Middle frontal gyrus (tissue), 1 donor: ENCODE measurements around the gene ATF7IP2.
"Not testable (repeated sequence)": the region's sequence is repeated elsewhere in the genome, so short reads cannot be mapped to it uniquely, and the experiment has no call there.

Source experiments
- DNase-seq: peaks from one replicate; pipeline ENCODE4 v3.0.0-alpha.2; 2015; ENCODE audit warnings: low spot score; ENCODE audit errors: extremely low spot score

ATF7IP2 gene

DNA sequence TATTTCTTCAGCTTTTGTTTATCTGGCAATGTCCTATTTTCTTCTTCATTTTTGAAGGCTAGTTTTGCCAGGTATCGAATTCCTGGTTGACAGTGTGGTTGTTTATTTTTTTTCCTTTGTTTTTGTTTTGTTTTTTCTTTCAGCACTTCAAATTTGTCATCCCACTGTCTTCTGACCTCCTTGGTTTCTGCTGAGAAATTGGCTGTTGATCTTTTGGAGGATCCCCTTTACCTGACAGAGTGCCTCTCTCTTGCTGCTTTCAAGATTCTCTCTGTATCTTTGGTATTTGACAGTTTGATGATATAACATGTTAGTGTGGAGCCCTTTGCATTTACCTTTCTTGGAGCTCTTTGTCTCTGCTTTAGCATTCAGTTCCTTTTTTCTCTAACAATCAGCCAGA is 9.6 kb upstream of the ATF7IP2 start:
- no peak for DNase-seq

DNA sequence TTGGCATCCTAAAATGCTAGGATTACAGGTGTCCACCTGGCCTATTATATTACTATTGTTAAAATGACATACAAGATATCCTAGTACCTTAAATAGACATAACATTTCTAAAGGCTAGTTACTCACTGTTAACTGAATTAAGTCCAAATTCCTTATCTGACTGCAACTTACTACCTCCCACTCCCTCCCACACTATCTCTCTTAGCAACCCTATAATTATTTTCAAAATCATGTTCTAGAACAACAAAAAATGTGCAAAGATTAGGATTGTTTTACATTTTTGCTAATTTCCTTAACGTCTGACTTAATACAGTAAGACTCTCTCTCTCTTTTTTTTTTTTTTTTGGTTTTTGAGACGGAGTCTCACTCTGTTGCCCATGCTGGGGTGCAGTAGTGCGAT is 2.2 kb upstream of the ATF7IP2 start:
- DNase-seq = no peak

DNA sequence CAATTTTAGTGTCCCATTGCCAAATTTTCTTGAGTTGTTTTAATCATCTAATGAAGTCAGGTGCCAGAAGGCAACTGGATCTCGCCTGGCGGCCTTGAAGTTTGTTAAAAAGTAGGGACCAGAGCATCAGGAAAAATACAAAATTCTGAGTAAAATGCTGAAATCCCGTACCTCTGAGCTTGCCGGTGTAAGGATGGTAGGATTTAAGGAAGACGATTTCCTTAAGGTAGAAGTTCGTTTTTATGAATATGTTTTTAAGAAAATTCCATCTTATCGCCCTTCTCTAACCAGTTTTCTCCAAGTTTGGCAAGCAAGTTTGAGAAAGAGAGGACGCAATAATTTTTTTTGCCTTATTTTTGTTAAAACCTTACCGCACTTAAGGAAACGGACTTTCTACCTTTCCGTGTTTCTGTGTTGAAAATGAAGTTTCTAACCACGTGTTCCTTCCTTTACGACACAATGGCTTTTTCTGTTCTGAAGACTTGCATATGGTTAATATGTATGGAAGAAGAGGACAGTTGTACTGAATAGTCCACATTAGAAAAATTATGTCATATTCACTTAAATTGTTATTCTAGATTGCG is 748 bp downstream of the ATF7IP2 start:
- no peak for DNase-seq

DNA sequence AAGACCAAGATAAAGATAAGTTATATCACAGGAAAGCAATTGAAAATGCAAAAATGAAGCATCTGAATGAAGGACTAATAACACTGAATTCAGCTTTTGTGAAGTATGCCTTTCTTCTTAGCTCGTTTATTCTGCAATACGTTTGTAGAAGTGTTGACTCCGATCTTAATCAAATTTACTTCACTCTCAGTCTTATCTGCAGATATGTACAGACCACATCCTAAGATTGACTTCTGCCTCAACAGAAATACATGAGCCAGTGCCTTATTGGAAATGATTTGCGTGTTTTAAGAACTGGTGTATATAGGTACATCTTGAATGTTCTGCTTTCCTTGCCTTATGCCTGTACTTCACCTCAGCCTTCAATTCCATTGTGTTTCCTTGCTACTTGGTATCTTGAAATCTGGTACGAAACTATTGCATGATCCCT is 1.3 kb downstream of the ATF7IP2 start:
- no peak for DNase-seq

DNA sequence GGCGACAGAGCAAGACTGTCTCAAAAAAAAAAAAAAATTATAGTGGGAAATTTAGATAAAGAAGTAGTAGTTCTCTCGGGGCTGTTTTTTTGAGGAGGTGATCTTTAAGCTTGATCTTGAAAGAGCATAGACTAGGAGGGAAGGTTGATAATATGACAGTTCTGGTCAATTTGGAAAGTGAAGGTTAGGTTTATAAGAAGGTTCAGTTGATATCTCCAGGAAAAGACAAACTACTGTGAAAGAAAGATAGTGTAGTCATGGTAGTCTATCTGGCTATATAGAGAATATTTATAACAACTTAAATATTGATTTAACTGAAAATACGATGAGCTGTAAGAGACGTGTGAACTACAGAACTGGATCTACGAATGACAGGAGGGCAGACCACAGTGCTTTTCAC is 3.1 kb downstream of the ATF7IP2 start:
- DNase-seq = no peak

DNA sequence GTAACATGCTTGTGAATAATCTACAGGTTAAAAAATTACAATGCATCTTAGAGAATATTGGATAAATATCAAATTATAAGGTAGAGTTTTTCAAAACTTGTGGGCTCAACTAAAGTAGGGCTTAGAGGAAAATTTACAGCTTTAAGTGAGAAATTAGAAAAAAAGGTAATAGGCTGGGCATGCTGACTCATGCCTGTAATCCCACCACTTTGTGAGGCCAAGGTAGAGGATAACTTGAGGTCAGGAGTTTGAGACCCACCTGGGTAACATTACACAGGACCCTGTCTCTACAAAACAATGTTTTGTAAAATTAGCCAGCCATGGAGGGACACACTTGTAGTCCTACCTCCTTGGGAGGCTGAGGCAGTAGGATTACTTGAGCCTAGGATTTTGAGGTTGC is 4.5 kb downstream of the ATF7IP2 start:
- DNase-seq = no peak

DNA sequence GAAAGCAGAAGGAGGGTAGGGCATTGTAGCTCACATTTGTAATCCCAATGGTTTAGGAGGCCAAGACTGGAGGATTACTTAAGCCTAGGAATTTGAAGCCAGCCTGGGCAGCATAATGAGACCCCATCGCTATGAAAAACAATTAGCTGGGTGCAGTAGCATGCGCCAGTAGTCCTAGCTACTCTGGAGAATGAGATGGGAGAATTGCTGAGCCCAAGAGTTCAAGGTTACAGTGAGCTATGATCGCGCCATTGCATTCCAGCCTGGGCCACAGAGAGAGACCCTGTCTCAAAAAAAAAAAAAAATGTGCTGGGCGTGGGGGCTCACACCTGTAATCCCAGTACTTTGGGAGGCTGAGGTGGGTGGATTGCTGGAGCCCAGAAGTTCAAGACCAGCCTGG is 5.0 kb downstream of the ATF7IP2 start:
- no peak for DNase-seq

DNA sequence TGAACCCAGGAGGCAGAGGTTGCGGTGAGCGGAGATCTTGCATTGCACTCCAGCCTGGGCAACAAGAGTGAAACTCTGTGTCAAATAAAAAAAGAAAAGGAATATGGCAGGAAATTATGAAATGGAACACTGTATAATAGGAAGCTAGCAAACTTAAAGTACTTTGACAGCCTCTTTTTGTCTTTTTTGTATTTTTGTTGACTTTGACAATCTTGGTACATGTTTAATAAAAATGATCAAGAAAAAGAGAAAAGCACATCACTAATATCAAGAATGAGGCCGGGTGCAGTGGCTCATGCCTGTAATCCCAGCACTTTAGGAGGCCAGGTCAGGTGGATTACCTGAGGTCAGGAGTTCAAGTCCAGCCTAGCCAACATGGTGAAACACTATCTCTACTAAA is 5.5 kb downstream of the ATF7IP2 start:
- DNase-seq = no peak

DNA sequence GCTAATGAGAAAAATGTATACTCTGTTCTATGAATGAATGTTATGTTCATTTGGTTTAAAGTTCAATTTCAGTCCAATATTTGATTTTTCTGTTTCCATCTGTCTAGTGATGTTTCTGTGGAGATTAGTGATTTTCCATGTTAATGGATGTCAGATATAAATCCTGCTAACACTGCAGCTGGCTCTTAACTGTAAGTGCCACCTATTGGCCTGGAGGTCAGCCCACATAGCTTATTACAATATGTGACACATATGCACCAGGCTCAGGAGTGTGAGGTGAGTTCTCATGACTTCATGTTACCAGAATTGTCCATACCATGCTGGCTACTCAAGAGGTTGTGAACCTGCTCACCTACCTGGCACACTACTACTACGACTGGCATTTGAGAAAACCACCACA is 17.1 kb downstream of the ATF7IP2 start:
- no peak for DNase-seq

DNA sequence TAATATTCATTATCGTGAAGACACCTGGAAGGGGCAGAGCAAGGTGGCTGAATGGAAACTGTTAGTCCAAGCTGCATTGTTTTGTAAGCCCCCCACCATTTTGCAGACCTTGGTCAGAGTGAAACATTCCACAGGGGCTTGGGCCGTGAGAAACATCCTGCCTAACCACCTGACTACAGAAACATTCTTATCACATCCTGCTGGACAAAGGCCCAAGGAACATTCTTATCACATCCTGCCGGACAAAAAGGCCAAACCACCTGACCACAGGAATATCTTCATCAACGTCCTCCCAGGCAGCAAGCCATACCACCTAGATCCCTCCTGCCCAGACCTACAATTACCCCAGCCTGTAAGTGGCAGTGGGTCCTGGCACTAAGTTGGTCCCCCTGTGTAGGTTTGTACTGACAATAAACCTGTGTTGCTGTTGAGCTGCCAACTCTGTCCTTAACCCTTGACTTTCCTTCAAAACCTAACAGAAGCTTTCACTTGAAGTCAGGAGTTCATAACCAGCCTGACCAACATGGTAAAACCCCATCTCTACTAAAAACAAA is 19.6 kb downstream of the ATF7IP2 start:
- no peak for DNase-seq

DNA sequence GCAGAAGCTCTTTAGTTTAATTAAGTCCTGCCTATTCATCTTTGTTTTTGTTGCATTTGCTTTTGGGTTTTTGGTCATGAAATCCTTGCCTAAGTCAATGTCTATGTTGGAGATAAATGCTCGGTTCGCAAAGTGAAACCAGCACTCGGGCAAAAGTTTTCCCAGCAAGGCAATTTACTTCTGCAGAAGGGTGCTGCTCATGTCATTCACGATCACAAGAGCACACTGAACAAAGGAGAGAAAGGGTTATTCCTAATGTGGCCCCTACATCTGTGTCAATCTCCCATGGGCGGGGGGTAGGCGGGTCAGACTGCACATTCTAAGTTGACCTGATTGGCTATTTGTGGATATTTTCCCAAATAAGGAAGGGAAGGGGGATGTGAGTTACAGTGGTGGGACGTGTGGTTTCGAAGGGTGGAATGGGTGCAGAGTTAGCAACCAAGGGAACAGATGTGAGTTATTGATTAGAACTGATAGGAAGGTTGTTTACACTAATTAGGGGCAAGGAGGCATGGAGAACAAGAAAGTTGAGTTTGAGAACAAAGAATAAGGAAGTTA is 23.0 kb downstream of the ATF7IP2 start:
- DNase-seq = no peak

DNA sequence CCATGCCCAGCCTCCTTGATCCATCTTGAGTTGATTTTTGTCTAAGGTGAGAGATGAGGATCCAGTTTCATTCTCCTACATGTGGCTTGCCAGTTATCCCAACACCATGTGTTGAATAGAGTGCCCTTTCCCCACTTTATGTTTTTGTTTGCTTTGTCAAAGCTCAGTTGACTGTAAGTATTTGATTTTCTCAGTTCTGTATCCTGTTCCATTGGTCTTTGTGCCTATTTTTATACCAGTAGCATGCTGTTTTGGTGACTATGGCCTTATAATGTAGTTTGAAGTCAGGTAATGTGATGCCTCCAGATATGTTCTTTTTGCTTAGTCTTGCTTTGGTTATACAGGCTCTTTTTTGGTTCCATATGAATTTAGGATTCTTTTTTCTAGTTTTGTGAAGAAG is 23.9 kb downstream of the ATF7IP2 start:
- not testable (repeated sequence) for DNase-seq

DNA sequence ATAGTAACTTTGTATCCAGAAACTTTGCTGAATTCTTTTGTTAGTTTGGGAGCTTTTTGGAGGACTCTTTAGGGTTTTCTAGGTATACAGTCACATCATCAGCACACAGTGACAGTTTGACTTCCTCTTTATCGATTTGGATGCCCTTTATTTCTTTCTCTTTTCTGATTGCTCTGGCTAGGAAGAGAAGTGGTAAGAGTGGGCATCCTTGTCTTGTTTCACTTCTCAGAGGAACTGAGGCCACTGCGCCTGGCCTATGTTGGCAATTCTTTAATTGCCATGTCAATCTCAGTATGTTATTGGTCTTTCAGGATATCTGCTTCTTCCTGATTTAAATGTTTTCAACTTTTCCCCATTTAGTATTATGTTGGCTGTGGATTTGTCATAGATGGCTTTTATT is 24.6 kb downstream of the ATF7IP2 start:
- no peak for DNase-seq

DNA sequence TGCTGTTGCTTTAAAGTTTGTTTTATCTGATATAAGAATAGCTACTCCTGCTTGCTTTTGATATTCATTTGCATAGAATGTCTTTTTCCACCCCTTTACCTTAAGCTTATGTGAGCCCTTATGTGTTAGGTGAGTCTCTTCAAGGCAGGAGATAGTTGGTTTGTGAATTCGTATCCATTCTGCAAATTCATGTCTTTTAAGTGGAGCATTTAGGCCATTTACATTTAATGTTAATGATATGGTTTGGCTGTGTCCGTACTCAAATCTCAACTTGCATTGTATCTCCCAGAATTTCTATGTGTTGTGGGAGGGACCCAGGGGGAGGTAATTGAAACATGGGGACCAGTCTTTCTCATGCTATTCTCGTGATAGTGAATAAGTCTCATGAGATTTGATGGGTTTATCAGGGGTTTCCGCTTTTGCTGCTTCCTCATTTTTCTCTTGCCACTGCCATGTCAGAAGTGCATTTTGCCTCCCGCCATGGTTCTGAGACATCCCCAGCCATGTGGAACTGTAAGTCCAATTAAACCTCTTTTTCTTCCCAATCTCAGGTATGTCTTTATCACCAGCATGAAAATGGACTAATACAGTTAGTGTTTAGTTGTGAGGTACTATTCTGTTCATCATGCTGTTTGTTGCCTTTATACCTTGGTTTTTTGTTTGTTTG is 27.2 kb downstream of the ATF7IP2 start:
- DNase-seq = no peak

DNA sequence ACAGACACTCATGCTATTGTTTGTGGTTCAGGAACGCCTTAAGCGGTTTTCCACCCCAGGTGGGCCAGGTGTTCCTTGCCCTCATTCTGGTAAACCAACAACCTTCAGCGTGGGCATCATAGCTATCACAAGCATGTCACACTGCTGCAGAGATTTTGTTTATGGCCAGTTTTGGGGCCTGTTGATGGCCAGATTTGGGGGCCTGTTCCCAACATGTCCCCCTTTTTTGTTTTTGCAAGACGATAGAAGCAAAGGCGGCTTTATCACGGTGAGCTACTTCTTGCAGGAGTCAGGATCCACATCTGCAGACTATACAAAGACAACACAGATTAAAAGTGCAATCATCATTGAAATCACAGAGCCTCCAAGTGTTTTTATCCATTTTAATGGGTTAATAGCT is 32.3 kb downstream of the ATF7IP2 start:
- DNase-seq = not testable (repeated sequence)

DNA sequence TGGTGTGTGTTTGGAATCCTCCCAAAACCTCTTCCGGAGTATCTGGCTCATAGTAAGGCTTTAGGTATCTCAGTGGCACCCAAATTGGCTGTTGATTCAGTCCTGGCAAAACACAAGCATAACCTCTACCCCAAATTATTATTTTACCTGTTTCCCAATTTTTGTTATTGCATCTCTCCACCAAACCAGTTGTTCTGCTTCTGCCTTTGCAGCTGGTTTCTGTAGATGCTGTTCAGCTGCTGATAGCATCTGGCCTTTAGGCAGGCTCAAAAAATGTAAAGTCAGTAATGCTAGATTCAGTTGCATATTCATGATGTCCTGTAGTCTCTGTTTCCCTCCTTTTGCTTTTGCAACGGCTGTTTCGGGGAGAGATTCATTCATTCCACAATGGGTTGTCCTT is 33.8 kb downstream of the ATF7IP2 start:
- no peak for DNase-seq

DNA sequence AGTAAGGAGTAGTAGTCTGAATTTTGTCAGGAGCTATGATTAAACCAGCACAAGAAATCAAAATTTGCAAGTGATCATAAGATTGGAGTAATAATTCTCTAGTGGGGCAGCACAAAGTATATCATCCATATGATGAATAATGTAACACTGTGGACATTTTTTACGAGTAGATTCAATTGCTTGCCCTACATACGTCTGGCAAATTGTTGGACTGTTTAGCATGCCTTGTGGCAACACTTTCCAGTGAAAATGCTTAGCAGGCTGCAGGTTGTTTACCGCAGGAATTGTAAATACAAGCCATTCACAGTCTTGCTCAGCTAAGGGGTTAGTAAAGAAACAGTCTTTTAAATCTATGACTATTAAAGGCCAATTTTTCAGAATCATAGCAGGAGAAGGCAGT is 35.7 kb downstream of the ATF7IP2 start:
- DNase-seq = no peak

DNA sequence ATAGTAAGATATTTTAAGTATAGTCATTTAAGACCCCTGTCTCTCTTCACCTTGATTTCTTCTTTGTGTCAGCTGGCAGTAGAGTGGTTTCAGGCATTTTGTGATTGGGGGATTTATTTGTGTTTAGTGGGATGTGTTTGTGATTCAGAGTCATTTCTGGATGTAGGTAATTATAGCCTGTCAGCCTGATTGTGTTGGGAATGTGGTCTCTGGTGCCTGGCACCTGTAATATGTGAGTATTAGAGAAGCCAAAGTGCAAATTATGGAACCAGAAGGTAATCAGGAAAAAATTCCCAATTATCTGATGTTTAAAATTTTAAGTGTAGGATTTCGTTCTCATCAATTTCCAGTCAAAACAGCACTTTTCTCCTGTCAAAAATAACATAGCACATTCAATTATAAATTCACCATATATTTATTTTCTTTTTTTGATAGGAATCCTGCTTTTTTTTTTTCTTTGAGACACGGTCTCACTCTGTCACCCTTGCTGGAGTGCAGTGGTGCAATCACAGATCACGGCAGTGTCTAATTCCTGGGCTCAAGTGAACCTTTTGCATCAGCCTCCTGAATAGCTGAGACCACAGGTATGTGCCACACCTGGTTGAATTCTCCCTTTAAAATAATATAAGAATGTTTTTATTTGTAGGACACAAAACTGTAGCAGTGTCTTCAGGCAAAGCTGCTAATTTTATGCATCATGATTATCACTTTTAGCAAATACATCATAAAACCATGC is 42.7 kb downstream of the ATF7IP2 start:
- no peak for DNase-seq

DNA sequence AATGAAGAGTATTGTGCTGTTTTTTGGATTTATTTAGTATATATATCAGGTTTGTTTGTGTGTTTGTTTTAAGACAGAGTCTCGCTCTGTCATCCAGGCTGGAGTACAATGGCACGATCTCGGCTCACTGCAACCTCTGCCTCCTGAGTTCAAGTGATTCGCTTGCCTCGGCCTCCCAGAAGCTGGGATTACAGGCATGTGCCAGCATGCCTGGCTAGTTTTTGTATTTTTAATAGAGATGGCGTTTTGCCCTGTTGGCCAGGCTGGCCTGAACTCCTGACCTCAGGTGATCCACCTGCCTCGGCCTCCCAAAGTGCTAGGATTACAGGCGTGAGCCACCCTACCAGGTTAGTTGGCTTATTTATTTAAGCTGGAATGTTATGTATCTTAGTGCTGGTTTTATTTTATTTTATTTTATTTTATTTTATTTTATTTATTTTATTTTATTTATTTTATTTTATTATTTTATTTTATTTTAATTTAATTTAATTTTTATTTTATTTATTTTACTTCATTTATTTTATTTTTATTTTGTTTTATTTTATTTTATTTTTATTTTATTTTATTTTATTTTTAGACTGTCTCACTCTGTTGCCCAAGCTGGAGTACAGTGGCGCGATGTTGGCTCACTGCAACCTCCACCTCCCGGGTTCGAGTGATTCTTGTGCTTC is 43.6 kb downstream of the ATF7IP2 start:
- not testable (repeated sequence) for DNase-seq

DNA sequence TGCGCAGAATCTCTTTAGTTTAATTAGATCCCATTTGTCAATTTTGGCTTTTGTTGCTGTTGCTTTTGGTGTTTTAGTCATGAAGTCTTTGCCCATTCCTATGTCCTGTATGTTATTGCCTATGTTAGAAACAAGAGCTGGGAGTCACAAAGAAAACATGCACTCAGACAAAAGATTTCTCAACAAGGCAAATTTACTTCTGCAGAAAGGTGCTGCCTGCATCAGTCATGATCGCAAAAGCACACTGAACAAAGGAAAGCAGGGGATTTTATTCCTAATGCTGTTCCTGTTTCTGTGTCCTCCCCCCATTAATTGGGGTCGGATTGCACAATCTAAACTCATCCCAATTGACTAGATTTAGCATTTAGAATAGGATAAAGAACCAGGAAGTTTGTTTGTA is 55.9 kb downstream of the ATF7IP2 start:
- no peak for DNase-seq

DNA sequence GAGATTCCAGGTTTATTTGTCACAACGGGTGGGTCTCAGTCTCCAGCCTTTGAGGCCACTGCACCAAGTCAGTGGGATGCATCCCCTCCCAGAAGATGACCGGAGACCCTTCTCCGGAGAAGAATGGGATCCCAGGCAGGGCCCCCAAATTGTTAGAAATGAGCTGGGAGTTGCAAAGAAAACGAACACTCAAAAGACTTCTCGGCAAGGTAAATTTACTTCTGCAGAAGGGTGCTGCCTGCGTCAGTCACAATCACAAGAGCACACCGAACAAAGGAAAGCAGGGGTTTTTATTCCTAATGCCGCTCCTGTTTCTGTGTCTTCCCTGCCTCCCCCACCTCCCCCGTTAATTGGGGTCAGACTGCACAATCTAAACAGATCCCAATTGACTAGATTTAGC is 61.4 kb downstream of the ATF7IP2 start:
- no peak for DNase-seq
